PC-3 (cell line): ENCODE data around the gene ANKRD30B.
"Not testable (repeated sequence)": the region's sequence is repeated elsewhere in the genome, so short reads cannot be mapped to it uniquely, and the experiment has no call there.

Experiments used
- CTCF ChIP-seq: fragments of 300-600 bp; sonication (generic); conservative IDR thresholded peaks from 2 replicates; pipeline ENCODE4 v1.5.1; 2017; ENCODE audit warnings: antibody characterized with exemption, low read depth, mild to moderate bottlenecking, low read length
- EZH2phosphoT487 ChIP-seq: fragments of 300-600 bp; sonication (generic); IDR thresholded peaks from 2 replicates; pipeline ENCODE4 v1.6.1; 2018; ENCODE audit warnings: mild to moderate bottlenecking, antibody characterized with exemption, low read length, borderline replicate concordance

- peak; percentile 37; the same call in 1 of the 2 replicates for TF ChIP-seq CTCF
- TF ChIP-seq EZH2phosphoT487 = not testable (repeated sequence)
Observed at GRCh38 chr18:14868825-14869224, 120.9 kb downstream of the ANKRD30B start.
